HFF-Myc (cell line): Measurements from ENCODE around the gene RNF135.
"Not testable (repeated sequence)": the region's sequence is repeated elsewhere in the genome, so short reads cannot be mapped to it uniquely, and the experiment has no call there.

Source experiments
- DNase-seq: peaks from one replicate; pipeline ENCODE4 v3.0.0-alpha.2; 2011; ENCODE audit warnings: low read depth; ENCODE audit errors: extremely low read depth
- H3K4me3 ChIP-seq: replicated peaks from 2 replicates; pipeline ENCODE4 v1.5.1; 2011; ENCODE audit warnings: low read depth, mild to moderate bottlenecking, control low read depth, low read length
- TF ChIP-seq, protein P1 (sequence below): IDR thresholded peaks from 2 replicates; pipeline ENCODE4 v1.5.1; 2012; ENCODE audit warnings: mild to moderate bottlenecking, low read depth, low read length, control low read depth; ENCODE audit errors: missing control alignments

RNF135 gene

DNA sequence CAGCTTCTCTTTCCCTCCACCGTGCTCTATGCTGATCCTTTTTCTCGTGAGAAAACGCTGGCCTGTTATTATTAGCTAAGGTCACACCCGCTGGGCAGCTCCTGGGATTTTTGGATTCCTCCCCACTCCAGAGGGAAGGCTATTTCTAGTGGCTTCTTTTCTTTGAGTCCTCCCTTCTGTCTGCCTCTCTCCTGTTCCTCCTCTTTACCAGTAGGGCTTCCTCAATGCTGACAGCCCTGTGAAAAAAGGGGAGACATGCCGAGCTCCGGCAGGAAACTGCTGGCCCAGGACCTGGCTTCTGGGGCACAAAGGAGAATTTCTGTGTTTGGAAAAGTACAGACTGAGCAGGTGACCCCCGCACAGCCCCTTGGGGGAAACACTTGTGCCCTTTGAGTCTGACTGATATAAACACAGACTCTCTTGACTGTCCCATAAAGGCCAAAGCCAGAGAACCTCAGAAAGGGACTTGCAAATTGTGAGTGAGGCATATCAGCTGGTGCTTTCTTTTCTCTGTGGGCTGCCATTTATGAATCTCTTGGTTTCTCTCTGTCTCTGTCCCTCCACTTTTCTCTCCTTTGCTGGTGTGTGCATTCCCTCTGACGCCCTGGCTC, 14.0 kb upstream of the RNF135 start:
- DNase-seq = no peak
- H3K4me3 ChIP-seq = no peak overlapping the region
- TF ChIP-seq, protein P1, sequence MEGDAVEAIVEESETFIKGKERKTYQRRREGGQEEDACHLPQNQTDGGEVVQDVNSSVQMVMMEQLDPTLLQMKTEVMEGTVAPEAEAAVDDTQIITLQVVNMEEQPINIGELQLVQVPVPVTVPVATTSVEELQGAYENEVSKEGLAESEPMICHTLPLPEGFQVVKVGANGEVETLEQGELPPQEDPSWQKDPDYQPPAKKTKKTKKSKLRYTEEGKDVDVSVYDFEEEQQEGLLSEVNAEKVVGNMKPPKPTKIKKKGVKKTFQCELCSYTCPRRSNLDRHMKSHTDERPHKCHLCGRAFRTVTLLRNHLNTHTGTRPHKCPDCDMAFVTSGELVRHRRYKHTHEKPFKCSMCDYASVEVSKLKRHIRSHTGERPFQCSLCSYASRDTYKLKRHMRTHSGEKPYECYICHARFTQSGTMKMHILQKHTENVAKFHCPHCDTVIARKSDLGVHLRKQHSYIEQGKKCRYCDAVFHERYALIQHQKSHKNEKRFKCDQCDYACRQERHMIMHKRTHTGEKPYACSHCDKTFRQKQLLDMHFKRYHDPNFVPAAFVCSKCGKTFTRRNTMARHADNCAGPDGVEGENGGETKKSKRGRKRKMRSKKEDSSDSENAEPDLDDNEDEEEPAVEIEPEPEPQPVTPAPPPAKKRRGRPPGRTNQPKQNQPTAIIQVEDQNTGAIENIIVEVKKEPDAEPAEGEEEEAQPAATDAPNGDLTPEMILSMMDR = no peak

DNA sequence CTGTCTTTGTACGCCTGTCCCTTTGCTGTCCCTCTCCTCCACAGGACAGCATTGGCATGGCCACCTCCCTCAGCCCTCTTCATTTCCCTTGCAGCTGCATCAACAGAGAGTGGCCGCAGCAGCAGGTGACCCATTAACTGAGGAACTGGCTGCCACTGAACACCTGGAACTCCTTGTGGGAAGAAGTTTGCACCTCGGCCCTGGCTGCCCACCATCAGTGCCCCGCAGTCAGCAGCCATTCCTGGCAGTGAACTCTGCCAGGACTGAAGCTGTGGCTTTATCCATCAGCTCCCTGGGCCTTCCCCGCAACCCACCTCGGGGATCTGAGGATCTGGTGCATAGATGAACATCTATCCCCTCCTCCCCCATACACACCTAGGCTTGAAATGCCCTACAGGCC, 13.1 kb upstream of the RNF135 start:
- TF ChIP-seq, protein P1 = no peak
- no peak overlapping the region for H3K4me3 ChIP-seq
- DNase-seq = no peak

DNA sequence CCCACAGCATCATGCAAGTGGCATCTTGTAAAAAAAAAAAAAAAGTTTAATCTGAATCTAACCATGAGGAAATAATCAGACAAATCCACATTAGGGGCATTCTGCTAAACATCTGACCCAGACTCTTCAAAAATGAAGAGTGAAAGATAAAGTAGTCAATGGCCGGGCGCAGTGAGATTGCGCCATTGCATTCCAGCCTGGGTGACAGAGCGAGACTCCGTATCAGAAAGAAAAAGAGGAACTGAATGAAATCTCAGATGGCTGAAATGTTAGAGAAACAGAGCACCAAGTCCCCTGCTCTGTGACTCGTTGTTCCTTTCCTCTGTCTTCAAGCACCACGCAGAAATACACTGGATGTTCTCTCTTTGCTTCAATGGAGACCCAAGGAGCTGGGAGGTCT, 12.7 kb upstream of the RNF135 start:
- TF ChIP-seq, protein P1 = no peak
- no peak for DNase-seq
- no peak overlapping the region for H3K4me3 ChIP-seq

DNA sequence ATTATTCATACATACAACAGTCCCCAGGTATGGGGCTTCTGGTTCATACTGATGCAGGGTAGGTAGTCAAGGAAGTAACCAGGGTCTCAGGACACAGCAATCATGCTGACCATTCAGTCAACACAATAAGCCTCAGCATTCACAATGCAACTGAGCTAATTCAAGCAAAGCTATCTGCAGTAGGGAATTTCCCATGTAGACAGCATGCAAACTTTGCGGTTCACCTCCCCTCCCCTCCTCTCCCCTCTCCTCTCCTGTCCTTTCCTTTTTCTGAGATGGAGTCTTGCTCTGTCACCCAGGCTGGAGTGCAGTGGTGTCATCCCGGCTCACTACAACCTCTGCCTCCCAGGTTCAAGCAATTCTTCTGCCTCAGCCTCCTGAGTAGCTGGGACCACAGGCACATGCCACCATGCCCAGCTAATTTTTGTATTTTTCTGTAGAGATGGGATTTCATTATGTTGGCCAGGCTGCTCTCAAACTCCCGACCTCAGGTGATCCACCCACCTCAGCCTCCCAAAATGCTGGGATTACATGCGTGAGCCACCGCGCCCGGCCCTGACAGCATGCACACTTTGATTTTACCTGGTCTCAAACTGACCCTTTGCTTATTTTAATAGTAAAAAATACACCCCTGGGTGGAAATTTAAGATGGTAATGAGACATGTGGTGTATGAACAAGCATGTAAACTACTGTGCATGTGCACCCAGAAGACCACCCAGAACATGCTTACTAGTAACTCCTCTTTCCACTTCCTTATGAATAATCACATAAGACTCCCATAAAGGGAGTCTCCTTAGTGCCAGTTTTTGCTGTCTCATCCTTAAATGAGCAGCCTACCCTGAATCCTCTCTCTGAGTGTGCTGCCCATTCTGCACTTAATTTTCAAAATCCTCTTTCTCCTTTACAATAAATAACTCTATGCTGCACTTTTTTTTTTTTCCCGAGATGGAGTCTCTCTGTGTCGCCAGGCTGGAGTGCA, 9.3 kb upstream of the RNF135 start:
- TF ChIP-seq, protein P1 = no peak
- DNase-seq = no peak
- H3K4me3 ChIP-seq = no peak overlapping the region

DNA sequence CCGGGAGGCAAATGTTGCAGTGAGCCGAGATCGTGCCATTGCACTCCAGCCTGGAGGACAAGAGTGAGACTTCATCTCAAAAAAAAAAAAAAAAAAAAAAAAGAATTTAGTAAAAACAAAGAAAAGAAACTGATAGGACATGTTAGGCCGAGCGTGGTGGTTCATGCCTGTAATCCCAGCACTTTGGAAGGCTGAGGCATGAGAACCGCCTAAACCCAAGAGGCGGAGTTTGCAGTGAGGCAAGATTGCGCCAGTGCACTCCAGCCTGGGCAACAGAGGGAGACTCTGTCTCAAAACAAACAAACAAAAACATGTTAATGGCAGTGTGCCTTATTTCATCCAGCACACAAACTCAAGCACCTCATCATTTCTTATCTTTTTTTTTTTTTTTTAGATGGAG, 6.5 kb upstream of the RNF135 start:
- not testable (repeated sequence) for DNase-seq, H3K4me3 ChIP-seq

DNA sequence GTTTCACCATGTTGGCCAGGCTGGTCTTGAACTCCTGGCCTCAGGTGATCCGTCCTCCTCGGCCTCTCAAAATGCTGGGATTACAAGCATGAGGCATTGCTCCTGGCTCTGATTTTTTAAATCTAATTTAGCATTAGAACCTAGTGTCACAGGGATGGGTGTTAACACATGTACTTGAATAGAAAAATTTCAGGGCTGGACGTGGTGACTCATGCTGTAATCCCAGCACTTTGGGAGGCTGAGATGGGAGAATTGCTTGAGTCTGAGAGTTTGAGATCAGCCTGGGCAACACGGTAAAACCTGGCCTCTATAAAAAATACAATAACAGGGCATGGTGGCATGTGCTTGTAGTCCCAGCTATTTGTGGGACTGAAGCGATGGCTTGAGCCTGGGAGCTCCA, 6.0 kb upstream of the RNF135 start:
- no peak overlapping the region for H3K4me3 ChIP-seq
- no peak for DNase-seq
- TF ChIP-seq, protein P1 = no peak

DNA sequence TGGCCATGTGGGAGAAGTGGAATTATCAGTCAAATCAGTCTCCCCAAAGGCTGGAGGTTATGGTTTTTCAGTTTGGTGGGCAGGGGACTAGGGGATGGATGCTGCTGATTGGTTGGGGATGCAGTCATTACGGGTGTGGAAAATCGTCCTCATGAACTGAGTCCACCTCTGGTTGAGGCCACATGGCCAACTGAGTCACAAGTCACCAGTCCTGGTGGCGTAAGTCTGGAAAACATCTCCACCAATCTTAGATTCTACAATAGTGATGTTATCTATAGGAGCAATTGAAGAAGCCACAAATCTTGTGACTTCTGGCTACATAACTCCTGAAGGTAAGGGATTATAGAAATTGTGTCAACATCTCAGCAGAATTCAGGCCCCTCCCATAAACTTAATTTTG, 5.2 kb upstream of the RNF135 start:
- no peak overlapping the region for H3K4me3 ChIP-seq
- TF ChIP-seq, protein P1 = no peak
- DNase-seq = no peak

DNA sequence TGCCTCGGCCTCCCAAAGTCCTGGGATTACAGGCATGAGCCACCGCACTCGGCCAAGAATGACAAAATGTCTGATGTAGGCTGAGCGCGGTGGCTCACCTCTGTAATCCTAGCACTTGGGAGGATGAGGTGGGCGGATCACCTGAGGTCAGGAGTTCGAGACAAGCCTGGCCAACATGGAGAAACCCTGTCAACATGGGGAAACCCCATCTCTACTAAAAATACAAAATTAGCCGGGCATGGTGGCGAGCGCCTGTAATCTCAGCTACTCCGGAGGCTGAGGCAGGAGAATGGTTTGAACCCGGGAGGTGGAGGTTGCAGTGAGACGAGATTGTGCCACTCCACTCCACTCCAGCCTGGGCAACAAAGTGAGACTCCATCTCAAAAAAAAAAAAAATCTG, 2.9 kb upstream of the RNF135 start:
- not testable (repeated sequence) for H3K4me3 ChIP-seq

More for the DNA sequence above, 2.9 kb upstream of the RNF135 start:
- DNase-seq = not testable (repeated sequence)
